T-helper 9 cell (primary cell): Measurements from ENCODE around the gene TEKTIP1.

Experiments
- DNase-seq: peaks from one replicate; pipeline ENCODE4 v3.0.0-alpha.2; 2020

Gene TEKTIP1

GRCh38 chr19:3586707-3587346, 47.9 kb downstream of the TEKTIP1 start:
- no peak for DNase-seq

GRCh38 chr19:3589439-3589838, 50.5 kb downstream of the TEKTIP1 start:
- DNase-seq: no peak

GRCh38 chr19:3589949-3590348, 51.0 kb downstream of the TEKTIP1 start:
- no peak for DNase-seq

- no peak for DNase-seq
Measured at GRCh38 chr19:3590991-3591659, 52.2 kb downstream of the TEKTIP1 start.

- no peak for DNase-seq
Measured at GRCh38 chr19:3591876-3592613, 53.1 kb downstream of the TEKTIP1 start.

GRCh38 chr19:3593156-3593555, 54.2 kb downstream of the TEKTIP1 start:
- no peak for DNase-seq
